Ovary (tissue), 9 donors: ENCODE data around the gene SMAP2. TPM values are rescaled to one million over a fixed set of nuclear protein-coding genes. Genes with fewer than 3 reads are reported as not detected.

Source experiments
- DNase-seq, 5 donors: peaks; one replicate each; pipeline ENCODE4 v3.0.0-alpha.2; 2019 to 2020
- H3K27ac ChIP-seq, 2 donors: fragments of 200-600 bp; one replicate each; pipeline versions ENCODE4 v1.5.1 to v1.8.0; 2019 to 2022
- H3K27me3 ChIP-seq: fragments of 200-600 bp; one replicate; pipeline ENCODE4 v1.8.0; 2022
- H3K36me3 ChIP-seq: fragments of 200-600 bp; sonication (generic); one replicate; pipeline ENCODE4 v1.5.1; 2019
- H3K4me1 ChIP-seq: one replicate; pipeline ENCODE4 v1.8.1; 2013; ENCODE audit warnings: mild to moderate bottlenecking, moderate library complexity; ENCODE audit not compliant: insufficient read depth
- H3K4me3 ChIP-seq: fragments of 200-600 bp; sonication (generic); one replicate; pipeline ENCODE4 v1.5.1; 2017
- H3K9me3 ChIP-seq, 2 donors: fragments of 200-600 bp in 1 of 2; sonication (generic) in 1 of 2; one replicate each; pipeline versions ENCODE4 v1.5.1 to v1.8.1; 2013 to 2019; ENCODE audit warnings: mild to moderate bottlenecking in 1 of 2, moderate library complexity in 1 of 2
- EP300 ChIP-seq: sonication (generic); formaldehyde crosslinking; IDR thresholded peaks from one replicate; pipeline ENCODE4 v1.6.1; 2017; ENCODE audit warnings: antibody characterized with exemption
- POLR2A ChIP-seq: fragments of 450-650 bp; IDR thresholded peaks from one replicate; pipeline ENCODE4 v1.6.1; 2017; ENCODE audit warnings: antibody characterized with exemption, mild to moderate bottlenecking, moderate library complexity
- WGBS, 3 donors: extraction: QIAGEN DNeasy Blood & Tissue Kit in 1 of 3; methylation state at CpG; one replicate each; pipeline versions ENCODE4 v1.1.5 to v1.1.7; 2013 to 2017; 5-methylcytosine and 5-hydroxymethylcytosine counted together
- intact Hi-C, 4 donors: fragments of 100-400 bp; cut with DNase I; formaldehyde crosslinking; loops; one replicate each; pipeline versions ENCODE4 v1.11.0 to v1.15.1; 2022 to 2023
- polyA plus RNA-seq, 2 donors: library from polyadenylated mRNA; stranded (reverse); fragments of 200-250 nt in 1 of 2; fragments of 350-450 nt in 1 of 2; fragmentation: Illumina TruSeq in 1 of 2; extraction: RNeasy Lipid Tissue Mini Kit (QIAGEN cat#74804) in 1 of 2; gene quantifications; one replicate each; pipeline ENCODE4 v1.2.3, GENCODE V29; 2013 to 2014
- total RNA-seq, 7 donors: library from RNA; depleted of rRNA in 2 of 7; stranded (reverse); fragments of >200 nt in 2 of 7; fragmentation: NEBNext Ultra II Directional in 3 of 7; extraction: Animal tissue kit (Norgen Biotek cat#: 25700) in 3 of 7; gene quantifications; one replicate each; pipeline versions ENCODE4 v1.1.0 to v1.2.4, GENCODE V29; 2016 to 2023
- TF ChIP-seq, protein P1 (sequence below), 3 donors: fragments of 450-650 bp in 2 of 3; fragments of 200-600 bp in 1 of 3; IDR thresholded peaks; one replicate each; pipeline versions ENCODE4 v1.5.1 to v1.8.0; 2016 to 2022; ENCODE audit warnings: antibody characterized with exemption in 3 of 3, mild to moderate bottlenecking in 1 of 3
- donor health status: DM: no; HTN: no; CAD: no; lungs with moderate emphysema.
- donor health status: DM: no; HTN: no; CAD: no.
- donor health status: Bipolar disorder and iron deficiency.
- donor health status: DM: yes; HTN: yes; CAD: no.
- donor health status: DM: no; HTN: no; CAD: no.
- donor health status: DM: yes; HTN: yes; CAD: no.

Gene SMAP2
- total and polyA plus RNA-seq, 9 donors, result 10.7 to 72.0 (median 15.4) TPM

DNA sequence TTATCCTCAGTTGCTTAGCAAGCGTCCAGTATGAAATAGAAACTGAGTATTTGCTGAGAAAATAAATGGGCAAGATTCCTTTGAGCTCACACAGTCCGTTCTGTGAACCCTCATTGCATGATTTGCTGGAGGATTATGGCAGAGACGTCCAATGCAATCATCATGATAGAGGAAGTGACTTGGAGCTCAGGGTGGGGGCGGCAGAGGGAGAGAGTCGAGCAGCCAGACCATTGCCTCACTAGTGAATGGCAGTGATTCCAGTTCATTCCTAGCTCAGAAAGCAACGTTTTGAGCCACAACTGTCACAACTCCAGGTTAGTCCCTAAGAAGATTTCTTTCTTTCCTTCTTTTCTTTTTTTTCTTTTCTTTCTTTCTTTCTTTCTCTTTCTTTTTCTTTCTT lies 28.9 kb upstream of the SMAP2 start:
- Histone ChIP-seq H3K9me3 (no peaks in the 10 kb centered on the region), H3K27ac (no peak overlapping the region), H3K4me1 (no peaks in the 10 kb centered on the region), H3K27me3 (no peaks in the 10 kb centered on the region), H3K36me3 (no peaks in the 10 kb centered on the region), H3K4me3 (no peak overlapping the region)
- intact Hi-C loops, result loop anchor here in 1 of 4 donors (10.0 kb wide), 1 partner anchor 60 kb away; no protein-coding TSS in a partner anchor
- DNase-seq, result no peak
- TF ChIP-seq POLR2A (no peak), EP300 (no peak)
- TF ChIP-seq, protein P1, sequence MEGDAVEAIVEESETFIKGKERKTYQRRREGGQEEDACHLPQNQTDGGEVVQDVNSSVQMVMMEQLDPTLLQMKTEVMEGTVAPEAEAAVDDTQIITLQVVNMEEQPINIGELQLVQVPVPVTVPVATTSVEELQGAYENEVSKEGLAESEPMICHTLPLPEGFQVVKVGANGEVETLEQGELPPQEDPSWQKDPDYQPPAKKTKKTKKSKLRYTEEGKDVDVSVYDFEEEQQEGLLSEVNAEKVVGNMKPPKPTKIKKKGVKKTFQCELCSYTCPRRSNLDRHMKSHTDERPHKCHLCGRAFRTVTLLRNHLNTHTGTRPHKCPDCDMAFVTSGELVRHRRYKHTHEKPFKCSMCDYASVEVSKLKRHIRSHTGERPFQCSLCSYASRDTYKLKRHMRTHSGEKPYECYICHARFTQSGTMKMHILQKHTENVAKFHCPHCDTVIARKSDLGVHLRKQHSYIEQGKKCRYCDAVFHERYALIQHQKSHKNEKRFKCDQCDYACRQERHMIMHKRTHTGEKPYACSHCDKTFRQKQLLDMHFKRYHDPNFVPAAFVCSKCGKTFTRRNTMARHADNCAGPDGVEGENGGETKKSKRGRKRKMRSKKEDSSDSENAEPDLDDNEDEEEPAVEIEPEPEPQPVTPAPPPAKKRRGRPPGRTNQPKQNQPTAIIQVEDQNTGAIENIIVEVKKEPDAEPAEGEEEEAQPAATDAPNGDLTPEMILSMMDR (IDR thresholded peaks at IDR 0.05), result no peak
- 16 to 23% (median 20%) methylated on average over 6 of the region's 6 CpGs for WGBS, 3 donors

DNA sequence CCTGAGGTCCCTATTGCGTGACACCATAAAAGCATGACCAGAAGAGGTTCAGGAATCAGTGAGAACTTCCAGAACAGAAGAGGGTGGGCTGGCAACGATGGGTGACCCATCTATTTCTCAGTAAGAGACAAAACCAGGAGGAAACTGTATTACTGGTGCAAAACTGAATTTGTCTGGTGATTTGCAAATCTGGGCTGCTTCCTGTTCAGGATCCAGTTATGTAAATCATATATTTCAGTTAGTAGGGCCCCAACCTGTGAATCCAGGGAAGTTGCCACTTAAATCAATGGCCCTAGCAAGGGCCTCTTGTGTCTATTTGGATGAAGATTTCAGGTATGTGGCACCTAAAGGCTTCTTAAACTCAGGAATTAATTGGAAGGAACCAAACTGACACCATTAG lies 23.1 kb upstream of the SMAP2 start:
- Histone ChIP-seq H3K4me3 (no peak overlapping the region), H3K36me3 (no peaks in the 10 kb centered on the region), H3K4me1 (no peaks in the 10 kb centered on the region), H3K9me3 (no peaks in the 10 kb centered on the region), H3K27ac (no peak overlapping the region), H3K27me3 (no peaks in the 10 kb centered on the region)
- TF ChIP-seq, protein P1 (IDR thresholded peaks at IDR 0.05), result no peak
- no peak for TF ChIP-seq POLR2A
- TF ChIP-seq EP300, result no peak
- 82 to 93% (median 89%) methylated on average over 2 of the region's 2 CpGs for WGBS, 3 donors
- intact Hi-C loops, result no loop called here
- DNase-seq, result no peak

DNA sequence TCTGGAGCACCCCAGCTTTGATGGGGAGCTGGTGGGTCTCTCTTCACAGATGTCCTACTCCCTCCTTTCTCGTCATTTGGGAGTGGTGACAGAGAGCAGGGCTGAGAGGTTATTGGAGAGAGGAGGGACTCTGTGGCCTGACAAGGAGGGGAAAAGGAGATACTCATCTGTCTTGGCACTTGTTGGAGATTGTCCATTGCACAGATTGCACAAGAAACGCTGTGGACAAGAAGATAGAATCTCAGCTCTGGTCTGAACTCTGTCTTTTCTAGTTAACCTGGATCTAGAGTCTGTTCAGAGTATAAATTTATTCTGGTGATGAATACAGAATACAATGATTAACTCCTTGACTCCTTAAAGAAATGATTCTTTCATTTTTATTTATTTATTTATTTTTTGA lies 22.4 kb upstream of the SMAP2 start:
- H3K27me3 ChIP-seq, result no peaks in the 10 kb centered on the region
- no peaks in the 10 kb centered on the region for H3K36me3 ChIP-seq
- H3K27ac ChIP-seq, result no peak overlapping the region
- intact Hi-C loops, result no loop called here
- TF ChIP-seq POLR2A, result no peak
- TF ChIP-seq EP300, result no peak
- TF ChIP-seq, protein P1 (IDR thresholded peaks at IDR 0.05), result no peak
- no peaks in the 10 kb centered on the region for H3K4me1 ChIP-seq
- DNase-seq, result no peak
- WGBS, 3 donors, result 72 to 82% (median 77%) methylated on average over 2 of the region's 2 CpGs
- H3K9me3 ChIP-seq, result no peaks in the 10 kb centered on the region
- H3K4me3 ChIP-seq, result no peak overlapping the region

DNA sequence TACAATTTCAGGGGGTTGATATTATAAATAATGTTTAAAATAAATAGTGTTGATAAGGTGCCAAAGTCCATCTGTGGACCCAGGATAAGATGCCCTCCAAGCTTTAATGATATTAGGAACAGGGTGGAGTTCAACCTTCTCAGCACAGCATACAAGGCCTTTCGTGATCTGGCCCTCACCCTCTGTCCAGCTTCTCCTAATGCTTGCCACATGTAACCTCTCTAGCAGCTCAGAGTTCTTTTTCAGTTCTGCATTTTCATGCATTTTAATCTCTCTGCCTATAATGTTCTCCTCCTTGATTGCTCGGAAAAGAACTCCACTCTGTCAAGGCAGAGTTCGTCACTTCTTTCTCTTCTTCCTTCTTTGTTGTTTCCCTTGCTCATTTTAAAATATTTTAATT lies 21.4 kb upstream of the SMAP2 start:
- no peaks in the 10 kb centered on the region for H3K9me3 ChIP-seq
- H3K4me1 ChIP-seq, result no peaks in the 10 kb centered on the region
- TF ChIP-seq, protein P1 (IDR thresholded peaks at IDR 0.05), result no peak
- TF ChIP-seq POLR2A, result no peak
- TF ChIP-seq EP300, result no peak
- no peak overlapping the region for H3K27ac ChIP-seq
- WGBS, 3 donors, result 81 to 87% (median 81%) methylated on average over 3 of the region's 3 CpGs
- H3K4me3 ChIP-seq, result no peak overlapping the region
- no peaks in the 10 kb centered on the region for H3K36me3 ChIP-seq
- no peak for DNase-seq
- intact Hi-C loops, result no loop called here
- no peaks in the 10 kb centered on the region for H3K27me3 ChIP-seq

DNA sequence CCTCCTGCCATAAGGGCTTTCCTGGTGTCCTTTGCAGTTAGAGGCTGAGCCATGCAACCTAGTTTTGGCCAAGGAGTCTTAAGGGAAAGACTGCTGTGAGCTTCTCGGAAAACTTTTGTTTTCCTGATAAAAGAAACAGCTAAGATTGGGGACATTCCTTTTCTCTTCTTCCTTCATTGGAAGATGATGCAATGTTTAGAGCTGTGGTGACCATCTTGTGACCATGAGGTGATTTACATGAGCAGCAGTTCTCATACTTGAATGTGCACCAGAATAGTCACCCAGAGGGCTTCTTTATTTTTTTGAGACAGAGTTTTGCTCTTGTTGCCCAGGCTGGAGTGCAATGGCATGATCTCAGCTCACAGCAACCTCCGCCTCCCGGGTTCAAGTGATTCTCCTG lies 20.4 kb upstream of the SMAP2 start:
- TF ChIP-seq POLR2A, result no peak
- no peak for TF ChIP-seq EP300
- TF ChIP-seq, protein P1 (IDR thresholded peaks at IDR 0.05), result no peak
- WGBS, 3 donors, result 85 to 96% (median 88%) methylated on average over 3 of the region's 3 CpGs
- no peaks in the 10 kb centered on the region for H3K36me3 ChIP-seq

More for the DNA sequence above, 20.4 kb upstream of the SMAP2 start:
- Histone ChIP-seq H3K4me1 (no peaks in the 10 kb centered on the region), H3K27ac (no peak overlapping the region), H3K9me3 (peaks cover 0 to under 1% of the 10 kb centered on the region in 2 donors), H3K4me3 (no peak overlapping the region), H3K27me3 (no peaks in the 10 kb centered on the region)
- intact Hi-C loops, result no loop called here
- no peak for DNase-seq
